ENCODE results near the gene CARMIL1. TPM values are rescaled to one million over a fixed set of nuclear protein-coding genes. Genes with fewer than 3 reads are reported as not detected.

The CARMIL1 gene
- total RNA-seq, 1 experiment from 2014 or later, result 25.2 TPM

GRCh38 chr6:25384967-25385366 is 105.8 kb downstream of the CARMIL1 start:
- intact Hi-C loops (cut with micrococcal nuclease), result no loop called here
- Mint-ChIP-seq H3K4me1 (ENCODE audit: insufficient read depth, unreplicated experiment) (peaks cover 11% of the 10 kb centered on the region), H3K4me3 (ENCODE audit: unreplicated experiment) (no peak overlapping the region), H3K36me3 (ENCODE audit: insufficient read depth, unreplicated experiment) (no peaks in the 10 kb centered on the region), H3K9me3 (ENCODE audit: unreplicated experiment) (no peaks in the 10 kb centered on the region), H3K27ac (ENCODE audit: low read depth, unreplicated experiment) (no peak overlapping the region), H3K27me3 (ENCODE audit: insufficient read depth, unreplicated experiment) (no peaks in the 10 kb centered on the region)
- CTCF ChIA-PET, result no interaction called here
- no peak for DNase-seq (ENCODE audit: unreplicated experiment)
- BruUV-seq (replicated peaks), result no TSS peak
- no peak for TF ChIP-seq CTCF (IDR thresholded peaks at IDR 0.05; ENCODE audit: unreplicated experiment)
- POLR2A ChIA-PET, result interaction anchor here (0.6 kb wide), 1 partner anchor 518 kb away, joined by 3 read pairs; no protein-coding TSS in a partner anchor

- no peaks in the 10 kb centered on the region for H3K9me3 Mint-ChIP-seq (ENCODE audit: unreplicated experiment)
- no peak overlapping the region for H3K27ac Mint-ChIP-seq (ENCODE audit: low read depth, unreplicated experiment)
- CTCF ChIA-PET, result interaction anchor here (2.3 kb wide), 1 partner anchor 109 kb away, joined by 10 read pairs; the partner anchor contains the start of gene CARMIL1
- no peak for DNase-seq (ENCODE audit: unreplicated experiment)
- no TSS peak for BruUV-seq (replicated peaks)
- POLR2A ChIA-PET, result interaction anchor here (1.2 to 3.2 kb wide), 3 partner anchors 11 to 75 kb away, joined by 3 to 11 read pairs (median 5); no protein-coding TSS in a partner anchor
- TF ChIP-seq CTCF (IDR thresholded peaks at IDR 0.05; ENCODE audit: unreplicated experiment), result no peak
- H3K4me1 Mint-ChIP-seq (ENCODE audit: insufficient read depth, unreplicated experiment), result peaks cover 14% of the 10 kb centered on the region
- no peaks in the 10 kb centered on the region for H3K36me3 Mint-ChIP-seq (ENCODE audit: insufficient read depth, unreplicated experiment)
- no peak overlapping the region for H3K4me3 Mint-ChIP-seq (ENCODE audit: unreplicated experiment)
- intact Hi-C loops (cut with micrococcal nuclease), result no loop called here
- no peaks in the 10 kb centered on the region for H3K27me3 Mint-ChIP-seq (ENCODE audit: insufficient read depth, unreplicated experiment)
These were observed 108.3 kb downstream of the CARMIL1 start for GRCh38 chr6:25387483-25387882.

GRCh38 chr6:25387911-25388310 is 108.7 kb downstream of the CARMIL1 start:
- H3K27ac Mint-ChIP-seq (ENCODE audit: low read depth, unreplicated experiment), result no peak overlapping the region
- H3K4me3 Mint-ChIP-seq (ENCODE audit: unreplicated experiment), result no peak overlapping the region
- no peaks in the 10 kb centered on the region for H3K36me3 Mint-ChIP-seq (ENCODE audit: insufficient read depth, unreplicated experiment)
- intact Hi-C loops (cut with micrococcal nuclease), result no loop called here
- peaks cover 16% of the 10 kb centered on the region for H3K4me1 Mint-ChIP-seq (ENCODE audit: insufficient read depth, unreplicated experiment)
- DNase-seq (ENCODE audit: unreplicated experiment), result no peak
- CTCF ChIA-PET, result interaction anchor here (0.5 to 2.3 kb wide), 2 partner anchors 81 to 109 kb away, joined by 3 to 10 read pairs; partner anchors contain the start of gene CARMIL1
- POLR2A ChIA-PET, result interaction anchor here (1.2 to 3.2 kb wide), 4 partner anchors 11 to 76 kb away, joined by 3 to 11 read pairs (median 5); no protein-coding TSS in a partner anchor
- no TSS peak for BruUV-seq (replicated peaks)
- no peaks in the 10 kb centered on the region for H3K27me3 Mint-ChIP-seq (ENCODE audit: insufficient read depth, unreplicated experiment)
- H3K9me3 Mint-ChIP-seq (ENCODE audit: unreplicated experiment), result no peaks in the 10 kb centered on the region
- no peak for TF ChIP-seq CTCF (IDR thresholded peaks at IDR 0.05; ENCODE audit: unreplicated experiment)

GRCh38 chr6:25388776-25389175 is 109.6 kb downstream of the CARMIL1 start:
- ChIA-PET CTCF (interaction anchor here (0.5 to 2.3 kb wide), 3 partner anchors 22 to 110 kb away, joined by 3 to 10 read pairs (median 7); partner anchors contain the start of gene CARMIL1), POLR2A (interaction anchor here (0.7 to 3.2 kb wide), 7 partner anchors 12 to 109 kb away, joined by 3 to 11 read pairs (median 5); partner anchors contain the start of gene CARMIL1)
- no peak for TF ChIP-seq CTCF (IDR thresholded peaks at IDR 0.05; ENCODE audit: unreplicated experiment)
- Mint-ChIP-seq H3K27me3 (ENCODE audit: insufficient read depth, unreplicated experiment) (no peaks in the 10 kb centered on the region), H3K27ac (ENCODE audit: low read depth, unreplicated experiment) (peak overlapping the region; percentile 0), H3K9me3 (ENCODE audit: unreplicated experiment) (no peaks in the 10 kb centered on the region), H3K36me3 (ENCODE audit: insufficient read depth, unreplicated experiment) (no peaks in the 10 kb centered on the region), H3K4me3 (ENCODE audit: unreplicated experiment) (no peak overlapping the region), H3K4me1 (ENCODE audit: insufficient read depth, unreplicated experiment) (peaks cover 16% of the 10 kb centered on the region)
- no TSS peak for BruUV-seq (replicated peaks)
- DNase-seq (ENCODE audit: unreplicated experiment), result peak; percentile 14
- intact Hi-C loops (cut with micrococcal nuclease), result no loop called here
